HepG2 (cell line): ENCODE results near the gene PPP4C. TPM values are rescaled to one million over a fixed set of nuclear protein-coding genes. Genes with fewer than 3 reads are reported as not detected.
A peak's percentile ranks its signal among the peaks of the same experiment; 100 is the strongest.

Source experiments
- CBX2 ChIP-seq, 2 experiments: fragments of 200-600 bp in 1 of 2; sonication (generic); formaldehyde crosslinking in 1 of 2; IDR thresholded peaks; 2 replicates each; pipeline versions ENCODE4 v1.7.0 to v1.8.1; 2018 to 2022; ENCODE audit warnings: low read depth in 2 of 2, low read length in 1 of 2, mild to moderate bottlenecking in 1 of 2, missing genetic modification reagents in 1 of 2
- MAFG ChIP-seq: sonication (generic); formaldehyde crosslinking; IDR thresholded peaks from 2 replicates; pipeline ENCODE4 v1.5.1; 2020; ENCODE audit warnings: mild to moderate bottlenecking, missing genetic modification reagents
- PCBP1 ChIP-seq: fragments of 200-400 bp; formaldehyde crosslinking; IDR thresholded peaks from 2 replicates; pipeline ENCODE4 v1.6.1; 2017; ENCODE audit warnings: mild to moderate bottlenecking, low read depth, low read length, borderline replicate concordance
- PREB ChIP-seq: sonication (generic); formaldehyde crosslinking; IDR thresholded peaks from 2 replicates; pipeline ENCODE4 v1.4.0; 2020; ENCODE audit warnings: missing genetic modification reagents
- RCOR2 ChIP-seq: IDR thresholded peaks from 2 replicates; pipeline ENCODE4 v1.6.1; 2016; ENCODE audit warnings: missing biosample characterization, missing genetic modification reagents
- TBL1XR1 ChIP-seq: fragments of 150-350 bp; IDR thresholded peaks from 2 replicates; pipeline ENCODE4 v1.6.1; 2014; ENCODE audit warnings: borderline replicate concordance, low read length; ENCODE audit not compliant: partially characterized antibody
- TEAD3 ChIP-seq: optimal IDR thresholded peaks from 2 replicates; pipeline ENCODE3; 2016; ENCODE audit warnings: borderline replicate concordance
- THAP11 ChIP-seq: IDR thresholded peaks from 2 replicates; pipeline ENCODE4 v1.6.1; 2016; ENCODE audit warnings: missing biosample characterization, missing genetic modification reagents
- THRA ChIP-seq: sonication (generic); formaldehyde crosslinking; IDR thresholded peaks from 2 replicates; pipeline ENCODE4 v1.4.0; 2020; ENCODE audit warnings: missing genetic modification reagents, borderline replicate concordance
- ZBTB4 ChIP-seq: sonication (generic); formaldehyde crosslinking; IDR thresholded peaks from 2 replicates; pipeline ENCODE4 v1.4.0; 2020; ENCODE audit warnings: missing genetic modification reagents, mild to moderate bottlenecking, borderline replicate concordance
- ZBTB7A ChIP-seq: sonication (generic); formaldehyde crosslinking; IDR thresholded peaks from 2 replicates; pipeline ENCODE4 v1.8.0; 2022; ENCODE audit warnings: mild to moderate bottlenecking, missing genetic modification reagents
- ZFP62 ChIP-seq: sonication (generic); formaldehyde crosslinking; IDR thresholded peaks from 2 replicates; pipeline ENCODE4 v1.4.0; 2020; ENCODE audit warnings: missing genetic modification reagents
- ZNF383 ChIP-seq: sonication (generic); formaldehyde crosslinking; IDR thresholded peaks from 2 replicates; pipeline ENCODE4 v1.4.0; 2020; ENCODE audit warnings: missing genetic modification reagents, mild to moderate bottlenecking, borderline replicate concordance
- ZNF781 ChIP-seq: sonication (generic); formaldehyde crosslinking; IDR thresholded peaks from 2 replicates; pipeline ENCODE4 v1.5.1; 2020; ENCODE audit warnings: borderline replicate concordance, mild to moderate bottlenecking, missing genetic modification reagents; ENCODE audit errors: not compliant biosample characterization
- ZUFSP ChIP-seq: sonication (generic); formaldehyde crosslinking; IDR thresholded peaks from 2 replicates; pipeline ENCODE4 v1.9.0; 2021; ENCODE audit warnings: missing genetic modification reagents, mild to moderate bottlenecking, borderline replicate concordance
- polyA plus RNA-seq, 8 experiments: library from polyadenylated mRNA; depleted of rRNA in 3 of 8; stranded (reverse) in 7 of 8; unstranded in 1 of 8; fragments of >200 nt; fragmentation: Illumina TruSeq in 4 of 8; extraction: Trizol in 4 of 8; gene quantifications; 2 replicates each; pipeline versions ENCODE4 v1.2.1 to v1.2.3, GENCODE V29; 2011 to 2016; ENCODE audit warnings: low read depth in 4 of 8, missing spikeins in 1 of 8, mixed read lengths in 1 of 8; ENCODE audit not compliant: insufficient read depth in 1 of 8
- total RNA-seq, 5 experiments: library from RNA; depleted of rRNA; stranded (reverse); fragments of >200 nt; fragmentation: Illumina TruSeq; extraction: Trizol; gene quantifications; 2 replicates each; pipeline ENCODE4 v1.2.3, GENCODE V29; 2016; ENCODE audit warnings: low read depth in 1 of 5

PPP4C gene
- total and polyA plus RNA-seq, 2 of the 13 experiments (the other 11 are each of a cell fraction or from before 2014, with no cell fraction given): 176 to 220 TPM

GRCh38 chr16:30065102-30065942 lies 10.5 kb upstream of the PPP4C start, which contains the start of gene ALDOA (continued):
- TF ChIP-seq ZUFSP (CRISPR knock-in tag) (no peak), ZNF383 (CRISPR knock-in tag) (no peak), ZBTB4 (CRISPR knock-in tag) (0 out of 2 replicates have a peak, but pooled peaks have one; percentile 92), PCBP1 (no peak), THAP11 (peak; percentile 89), ZBTB7A (CRISPR knock-in tag) (peak; percentile 97), TBL1XR1 (peak; percentile 37), MAFG (CRISPR knock-in tag) (peak; percentile 97), ZFP62 (0 out of 2 replicates have a peak, but pooled peaks have one; percentile 30), RCOR2 (CRISPR knock-in tag) (0 out of 2 replicates have a peak, but pooled peaks have one; percentile 66), TEAD3 (CRISPR knock-in tag) (peak; percentile 76), ZNF781 (peak; percentile 90), CBX2 (IDR thresholded peaks at IDR 0.05; ENCODE audit: low read depth, low read length) (no peak), CBX2 (CRISPR knock-in tag; IDR thresholded peaks at IDR 0.05; ENCODE audit: low read depth) (peak; percentile 53; the same call in 1 of the 2 replicates), THRA (CRISPR knock-in tag) (peak; percentile 73; the same call in 1 of the 2 replicates), PREB (CRISPR knock-in tag) (0 out of 2 replicates have a peak, but pooled peaks have one; percentile 65)
